Measurements from ENCODE around the gene ZNF630. TPM values are rescaled to one million over a fixed set of nuclear protein-coding genes. Genes with fewer than 3 reads are reported as not detected.
"Not testable (repeated sequence)": the region's sequence is repeated elsewhere in the genome, so short reads cannot be mapped to it uniquely, and the experiment has no call there.

ZNF630 gene
- polyA plus RNA-seq, 5 donors = 2.3 to 5.8 (median 3.7) TPM

DNA sequence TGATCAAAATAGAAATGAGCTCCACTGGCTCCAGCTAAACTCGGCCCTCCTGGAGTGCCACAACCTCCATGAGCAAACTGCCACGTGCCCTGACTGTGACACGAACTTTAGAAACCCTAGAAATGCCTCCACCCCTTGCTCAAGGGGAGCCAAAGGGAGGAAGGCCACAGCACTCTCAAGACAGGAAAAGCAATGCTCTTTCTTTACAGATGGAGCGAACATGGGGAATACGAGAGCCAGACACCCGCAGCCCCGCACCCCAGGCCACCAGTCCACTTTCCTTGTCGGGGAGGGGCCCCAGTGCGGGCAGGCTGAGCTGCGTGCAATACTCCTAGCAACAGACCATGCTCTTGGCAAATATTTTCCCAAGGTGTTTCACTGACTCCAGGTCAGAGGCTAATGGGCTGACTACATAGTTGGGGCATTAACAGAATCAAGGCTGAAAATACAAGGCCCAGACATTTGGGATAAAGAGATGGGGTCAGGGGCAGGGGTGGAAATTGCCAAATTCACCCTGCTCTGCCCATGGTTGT, 40.7 kb downstream of the ZNF630 start:
- not testable (repeated sequence) for DNase-seq

DNA sequence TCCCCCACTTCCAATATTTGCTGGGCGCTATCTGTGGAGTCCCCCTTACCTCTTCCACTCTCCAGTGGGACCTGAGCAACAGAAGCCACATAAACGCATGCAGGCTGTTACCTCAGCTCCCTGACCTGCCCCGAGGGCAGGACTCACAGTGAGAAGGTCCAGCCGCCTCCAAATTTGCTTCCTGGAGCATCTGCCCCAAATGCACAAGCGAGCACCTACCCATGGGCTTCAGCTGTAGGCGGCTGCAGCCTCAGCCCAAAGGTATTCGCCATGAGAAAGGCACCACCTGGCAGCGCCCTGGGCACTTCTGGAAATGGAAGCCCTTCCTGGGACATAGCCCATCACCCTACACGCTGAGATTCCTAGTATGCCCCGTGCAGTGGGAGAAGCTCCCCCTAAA, 41.2 kb downstream of the ZNF630 start:
- DNase-seq = no peak

DNA sequence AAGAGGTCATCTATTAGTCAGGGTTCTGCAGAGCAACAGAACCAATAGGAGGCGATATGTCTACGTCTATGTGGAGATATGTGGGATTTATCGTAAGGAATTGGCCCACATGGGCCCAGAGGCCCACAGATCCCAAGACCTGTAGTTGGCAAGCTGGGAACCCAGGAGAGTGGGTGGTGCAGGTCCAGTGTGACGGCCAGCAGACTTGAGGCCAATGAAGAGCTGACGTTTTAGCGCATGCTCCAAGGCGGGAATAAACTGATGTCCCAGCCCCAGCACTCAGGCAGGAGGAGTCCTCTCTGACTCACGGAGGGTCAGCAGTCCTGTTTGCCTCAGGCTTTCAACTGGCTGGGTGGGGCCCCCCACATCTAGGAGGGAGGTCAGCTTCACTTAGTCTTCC, 43.3 kb downstream of the ZNF630 start:
- no peak for DNase-seq

DNA sequence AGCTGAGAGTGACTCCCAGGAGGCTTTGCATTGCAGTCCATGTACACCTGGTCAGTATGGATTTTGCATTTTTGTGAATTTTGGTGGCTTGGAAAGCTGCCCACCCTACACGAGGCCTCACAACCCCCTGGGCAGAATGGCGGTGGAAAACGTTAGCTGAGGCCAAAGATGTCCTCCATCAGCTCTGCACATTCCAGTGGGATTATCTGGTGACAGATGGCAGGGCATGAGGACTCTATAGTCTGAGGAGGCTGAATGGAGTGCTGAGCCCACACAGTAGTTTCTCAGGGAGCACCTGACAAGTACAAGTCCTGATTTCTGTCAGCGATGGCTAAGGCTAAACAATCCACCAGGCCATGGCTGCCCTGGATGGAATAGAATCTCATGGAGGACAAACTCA, 43.9 kb downstream of the ZNF630 start:
- DNase-seq = not testable (repeated sequence)

DNA sequence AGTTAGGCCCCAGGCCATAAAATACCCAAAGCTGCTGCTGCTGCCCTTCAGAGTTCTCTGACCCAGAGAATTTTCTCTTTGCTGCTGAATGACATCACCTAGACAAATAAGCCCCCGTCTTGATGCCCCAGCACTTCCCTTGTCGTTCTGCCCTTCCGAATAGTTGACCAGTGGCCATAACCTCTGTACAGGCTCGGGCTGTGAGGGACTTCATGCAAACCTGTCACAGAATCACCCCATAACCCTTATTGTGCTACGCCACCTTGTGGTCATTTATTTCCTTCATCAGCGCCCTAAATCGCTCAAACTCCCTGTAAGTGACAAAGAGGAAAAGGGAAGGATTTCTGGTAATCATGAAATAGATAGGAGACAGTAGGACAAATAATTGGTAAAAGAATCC, 45.9 kb downstream of the ZNF630 start:
- DNase-seq = peak in 1 of 2 donors; percentile 42

DNA sequence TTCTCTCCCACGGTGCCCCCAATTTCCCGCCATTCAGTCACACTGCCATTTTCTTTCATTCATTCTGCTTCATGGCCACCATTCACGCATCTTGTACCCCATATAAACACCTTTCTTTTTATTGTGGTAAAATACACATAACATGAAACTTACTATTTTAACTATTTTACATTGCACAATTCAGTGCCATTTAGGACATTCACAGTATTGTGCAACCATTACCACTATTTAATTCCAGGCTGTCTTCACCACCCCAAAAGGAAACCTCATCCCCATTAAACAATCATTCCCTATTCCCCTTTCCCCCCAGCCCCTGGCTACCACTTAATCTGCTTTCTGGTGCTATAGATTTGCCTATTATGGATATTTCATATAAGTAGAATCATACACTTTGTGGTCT, 48.7 kb downstream of the ZNF630 start:
- no peak for DNase-seq

DNA sequence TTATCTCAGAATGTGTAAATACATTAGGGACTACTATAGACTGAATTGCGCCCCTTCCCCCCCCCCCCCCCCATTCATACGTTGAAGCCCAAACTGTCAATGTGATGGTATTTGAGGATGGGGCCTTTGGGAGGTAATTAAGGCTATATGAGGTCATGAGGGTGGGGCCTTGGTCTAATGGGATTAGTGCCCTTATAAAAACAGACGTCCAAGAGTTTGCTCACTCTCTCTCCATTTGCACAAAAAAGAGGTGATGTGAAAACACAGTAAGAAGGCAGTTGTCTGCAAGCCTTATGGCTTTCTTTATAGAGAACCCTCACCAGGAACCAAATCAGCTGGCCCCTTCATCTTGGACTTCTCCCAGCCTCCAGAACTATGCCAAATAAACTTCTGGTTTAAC, 49.3 kb downstream of the ZNF630 start:
- no peak for DNase-seq

DNA sequence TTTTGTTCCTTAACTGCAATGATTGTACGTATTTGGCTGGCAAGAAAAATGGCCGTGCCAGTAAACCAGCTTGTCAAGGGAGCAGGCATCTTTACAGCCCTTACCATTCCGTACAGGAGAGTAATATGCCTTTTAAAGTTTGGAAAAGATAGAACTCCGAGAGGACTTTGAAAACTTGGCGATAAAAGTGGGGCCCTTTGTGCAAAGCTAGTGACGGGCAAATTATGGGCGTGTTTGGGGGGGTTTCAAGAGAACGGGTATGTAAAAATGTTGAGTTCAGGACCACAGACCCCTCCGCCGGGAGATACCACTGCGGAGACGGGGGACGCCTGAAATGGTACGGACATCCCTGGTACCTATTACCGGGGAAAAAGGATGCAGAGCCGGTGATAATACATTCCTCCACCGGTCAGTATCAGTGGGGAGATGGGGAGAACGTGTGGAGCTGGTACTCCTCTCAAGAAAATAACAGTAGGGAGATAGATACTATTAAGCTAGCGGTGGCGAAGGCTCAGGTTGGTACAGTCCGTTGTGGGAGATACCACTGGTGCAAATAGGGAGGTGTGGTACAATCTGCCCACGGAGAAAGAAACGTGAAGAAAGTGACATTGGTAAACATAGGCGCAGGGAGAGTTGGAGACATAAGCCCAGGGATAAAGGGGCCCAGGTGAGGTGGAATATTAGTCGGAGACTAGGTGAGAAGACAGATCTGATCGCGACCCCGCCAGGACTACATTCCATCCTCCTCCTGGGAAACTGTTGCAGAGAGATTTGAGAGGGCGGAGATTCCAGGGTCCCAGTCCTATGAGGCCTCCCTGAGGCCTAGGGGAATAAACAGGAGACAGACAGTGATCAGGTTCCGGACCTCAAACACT, 50.2 kb downstream of the ZNF630 start:
- peak; percentile 70 to 90 for DNase-seq

DNA sequence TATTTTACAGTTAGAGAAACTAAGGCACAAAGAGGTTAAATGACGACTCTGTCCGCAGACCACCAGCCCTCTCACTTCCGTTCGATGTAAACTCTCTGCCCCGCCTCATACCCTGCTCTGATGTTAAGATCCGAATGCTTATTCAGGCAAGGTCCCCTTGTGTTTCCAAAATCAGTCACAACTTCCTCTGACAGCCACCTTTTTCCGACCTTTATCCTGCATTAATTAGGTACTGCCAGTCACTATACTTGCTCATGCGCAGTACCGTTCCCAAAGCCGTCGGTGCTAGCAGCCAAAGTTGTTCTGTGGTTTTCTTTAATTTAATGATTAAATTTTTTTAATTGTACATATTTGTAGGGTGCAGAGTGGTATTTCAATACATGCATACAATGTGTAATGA, 51.0 kb downstream of the ZNF630 start:
- DNase-seq = not testable (repeated sequence)

DNA sequence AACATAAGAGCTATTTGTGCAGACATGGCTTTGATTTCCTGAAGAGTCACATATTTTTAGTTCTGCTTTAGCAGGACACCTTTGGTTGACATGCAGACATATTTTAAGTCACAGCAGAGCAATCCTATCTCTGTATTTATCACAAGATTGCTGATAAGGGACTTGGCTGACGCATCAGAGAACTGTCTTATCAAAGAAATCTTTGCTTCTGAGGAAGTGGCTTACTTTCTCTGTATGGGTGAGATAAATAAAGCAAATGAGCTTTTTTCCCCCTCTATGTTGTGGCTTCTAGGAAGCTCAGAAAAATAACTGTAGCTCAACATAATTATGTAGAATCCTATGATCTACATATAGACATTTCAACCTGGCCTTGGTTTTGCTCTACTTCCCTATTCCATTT, 51.5 kb downstream of the ZNF630 start:
- not testable (repeated sequence) for DNase-seq

DNA sequence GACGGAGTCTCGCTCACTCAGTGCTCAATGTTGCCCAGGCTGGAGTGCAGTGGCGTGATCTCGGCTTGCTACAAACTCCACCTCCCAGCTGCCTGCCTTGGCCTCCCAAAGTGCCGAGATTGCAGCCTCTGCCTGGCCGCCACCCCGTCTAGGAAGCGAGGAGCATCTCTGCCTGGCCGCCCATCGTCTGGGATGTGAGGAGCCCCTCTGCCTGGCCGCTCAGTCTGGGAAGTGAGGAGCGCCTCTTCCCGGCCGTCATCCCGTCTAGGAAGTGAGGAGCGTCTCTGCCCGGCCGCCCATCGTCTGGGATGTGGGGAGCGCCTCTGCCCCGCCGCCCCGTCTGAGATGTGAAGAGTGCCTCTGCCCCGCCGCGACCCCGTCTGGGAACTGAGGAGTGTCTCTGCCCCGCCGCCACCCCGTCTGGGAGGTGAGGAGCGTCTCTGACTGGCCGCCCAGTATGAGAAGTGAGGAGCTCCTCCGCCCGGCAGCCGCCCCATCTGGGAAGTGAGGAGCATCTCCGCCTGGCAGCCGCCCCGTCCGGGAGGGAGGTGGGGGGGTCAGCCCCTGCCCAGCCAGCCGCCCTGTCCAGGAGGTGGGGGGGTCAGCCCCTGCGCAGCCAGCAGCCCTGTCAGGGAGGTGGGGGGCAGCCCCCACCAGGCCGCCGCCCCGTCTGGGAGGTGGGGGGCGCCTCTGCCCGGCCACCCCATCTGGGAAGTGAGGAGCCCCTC, 54.7 kb downstream of the ZNF630 start:
- not testable (repeated sequence) for DNase-seq

DNA sequence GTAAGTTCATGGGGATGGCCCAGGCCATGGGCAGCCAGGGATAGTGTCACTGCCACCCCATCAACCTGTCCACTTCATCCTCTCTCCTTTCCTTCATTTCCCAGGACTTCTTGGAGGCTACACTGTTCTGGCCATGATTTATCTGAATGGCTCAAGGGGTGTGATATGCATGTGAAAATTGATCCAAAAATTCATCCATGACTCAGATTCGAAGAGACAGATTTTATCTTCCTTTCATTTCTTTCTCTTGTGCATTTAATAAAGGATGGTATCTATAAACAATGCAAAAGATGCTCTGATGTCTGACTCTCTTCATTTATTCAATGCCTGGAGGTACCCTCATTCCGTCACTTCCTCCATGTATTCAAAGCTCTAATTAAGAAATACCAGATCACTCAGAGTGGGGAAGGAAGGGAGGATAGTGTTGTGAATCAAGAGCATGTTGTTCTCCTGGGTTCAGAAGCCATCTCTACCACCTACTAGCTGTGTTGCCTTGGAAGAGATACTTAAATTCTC, 61.9 kb downstream of the ZNF630 start:
- DNase-seq = not testable (repeated sequence)

Other genes with a start within 250 kb of the ZNF630 start
- 1 to 10 TPM; 4.6 to 8.4 (median 6.9) TPM for gene ZNF81, start 234.7 kb downstream of the ZNF630 start, polyA plus RNA-seq (ENCODE audit: insufficient read depth in 1 of 5, insufficient read length in 5 of 5, low replicate concordance in 1 of 5)
- gene ZNF182, start 67.7 kb downstream of the ZNF630 start, polyA plus RNA-seq (ENCODE audit: insufficient read depth in 1 of 5, insufficient read length in 5 of 5, low replicate concordance in 1 of 5) = 10 to 100 TPM in 3 of 5 donors, 1 to 10 TPM in 2; 9.0 to 13.7 (median 11.5) TPM
- under 1 TPM in 2 of 5 donors, not detected in 3; 0.33 to 0.40 TPM for gene SPACA5, start 64.7 kb downstream of the ZNF630 start, polyA plus RNA-seq (ENCODE audit: insufficient read depth in 1 of 5, insufficient read length in 5 of 5, low replicate concordance in 1 of 5)
- not detected for gene SPACA5B, start 59.0 kb upstream of the ZNF630 start, polyA plus RNA-seq (ENCODE audit: insufficient read depth in 1 of 5, insufficient read length in 5 of 5, low replicate concordance in 1 of 5)
- not detected for gene SSX5, start 125.2 kb upstream of the ZNF630 start, polyA plus RNA-seq (ENCODE audit: insufficient read depth in 1 of 5, insufficient read length in 5 of 5, low replicate concordance in 1 of 5)
- not detected for gene SSX1, start 183.8 kb upstream of the ZNF630 start, polyA plus RNA-seq (ENCODE audit: insufficient read depth in 1 of 5, insufficient read length in 5 of 5, low replicate concordance in 1 of 5)

All from right lung (tissue), 5 donors.